GM21390 (cell line): Measurements from ENCODE around the gene TYSND1.
"Not testable (repeated sequence)": the region's sequence is repeated elsewhere in the genome, so short reads cannot be mapped to it uniquely, and the experiment has no call there.

Experiments
- ATAC-seq: cut with Tn5 transposase; IDR thresholded peaks from one replicate; pipeline ENCODE4 v1.9.1; 2021; ENCODE audit not compliant: unreplicated experiment

TYSND1 gene

DNA sequence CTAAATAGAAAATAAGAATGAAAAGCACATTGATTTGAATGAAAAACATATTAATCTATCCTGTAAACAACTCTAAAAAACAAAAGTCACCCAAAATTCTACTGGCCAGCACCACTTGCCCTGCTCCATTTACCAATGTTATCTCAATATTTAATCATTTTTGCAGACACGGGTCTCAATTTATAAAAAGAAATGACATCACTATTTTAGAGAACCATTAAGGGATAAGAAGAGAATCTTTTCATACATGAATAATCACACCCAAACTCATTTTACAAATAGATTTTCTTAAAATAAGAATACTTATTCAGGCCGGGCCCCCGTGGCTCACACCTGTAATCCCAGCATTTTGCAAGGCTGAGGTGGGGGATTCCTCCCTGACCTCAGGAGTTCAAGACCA lies 19.9 kb upstream of the TYSND1 start:
- ATAC-seq = no peak

DNA sequence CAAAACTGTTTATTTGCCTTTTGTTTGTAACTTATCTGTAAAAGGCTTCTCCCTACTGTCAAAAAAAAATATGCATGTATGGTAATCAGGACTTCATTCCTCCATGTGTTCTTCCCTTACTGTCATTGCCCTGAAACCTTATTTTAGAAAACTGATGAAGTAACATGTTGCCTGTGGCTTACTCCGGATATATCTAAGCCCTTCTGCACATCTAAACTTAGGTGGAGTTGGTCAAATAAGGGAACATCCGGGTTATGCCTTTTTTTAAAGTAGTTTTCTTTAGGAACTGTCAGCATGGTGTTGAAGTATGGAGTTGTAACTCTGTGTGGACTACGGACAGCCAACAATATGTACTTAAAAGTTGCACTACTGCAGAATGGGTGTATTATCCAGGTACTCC lies 17.7 kb upstream of the TYSND1 start:
- ATAC-seq = no peak

DNA sequence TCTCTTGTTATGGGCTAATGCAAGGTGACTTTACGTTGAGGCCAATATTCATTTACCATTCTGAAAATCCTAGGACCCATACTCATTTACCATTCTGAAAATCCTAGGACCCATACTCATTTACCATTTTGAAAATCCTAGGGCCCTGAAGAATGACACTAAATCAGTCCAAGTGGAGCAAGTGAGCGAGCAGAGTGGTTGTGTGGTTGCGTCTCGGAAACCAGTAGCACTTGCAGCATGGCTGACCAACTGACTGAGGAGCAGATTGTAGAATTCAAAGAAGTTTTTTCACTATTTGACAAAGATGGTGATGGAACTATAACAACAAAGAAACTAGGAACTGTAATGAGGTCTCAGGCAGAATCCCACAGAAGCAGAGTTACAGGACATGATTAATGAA lies 16.9 kb upstream of the TYSND1 start:
- ATAC-seq = no peak

DNA sequence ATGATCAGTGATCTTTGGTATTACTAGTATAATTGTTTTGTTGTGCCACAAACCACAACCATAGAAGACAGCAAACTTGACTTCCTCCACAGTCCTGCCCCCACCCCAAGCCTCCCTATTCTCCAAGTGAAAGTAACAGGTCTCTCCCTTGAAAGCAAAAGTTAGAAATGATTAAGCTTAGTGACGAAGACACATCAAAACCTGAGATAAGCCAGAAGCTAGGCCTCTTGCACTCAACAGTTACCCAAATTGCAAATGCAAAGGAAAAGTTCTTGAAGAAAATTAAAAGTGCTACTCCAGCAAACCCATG lies 16.3 kb upstream of the TYSND1 start:
- ATAC-seq = peak; percentile 94

DNA sequence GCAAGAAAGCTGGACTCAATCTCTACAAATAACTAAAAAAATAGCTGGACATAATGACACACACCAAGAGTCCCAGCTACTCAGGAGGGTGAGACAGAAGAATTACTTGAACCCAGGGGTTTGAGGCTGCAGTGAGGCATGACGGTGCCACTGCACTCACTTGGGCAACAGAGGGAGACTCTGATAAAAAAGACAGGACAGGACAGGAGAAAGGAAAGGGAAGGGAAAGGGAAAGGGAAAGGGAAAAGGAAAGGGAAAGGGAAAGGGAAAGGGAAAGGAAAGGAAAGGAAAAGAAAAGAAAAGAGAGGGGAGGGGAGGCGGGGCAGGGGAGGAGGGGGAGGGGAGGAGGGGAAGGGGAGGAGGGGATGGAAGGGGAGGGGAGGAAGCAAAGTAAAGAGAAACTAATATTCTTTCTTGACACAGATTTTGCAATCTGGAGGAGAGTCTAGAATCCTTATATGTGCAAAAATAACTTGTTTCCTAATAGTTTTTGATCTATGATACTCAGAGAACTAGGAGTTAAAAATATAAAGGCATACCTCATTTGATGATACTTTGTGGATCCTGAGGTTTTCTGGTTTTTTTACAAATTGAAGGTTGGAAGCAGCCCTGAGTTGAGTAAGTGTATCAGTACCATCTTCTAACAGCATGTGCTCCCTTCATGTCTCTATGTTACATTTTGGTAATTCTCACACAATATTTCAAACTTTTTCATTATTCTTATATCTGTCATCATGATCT lies 15.8 kb upstream of the TYSND1 start:
- peak; percentile 35 for ATAC-seq

DNA sequence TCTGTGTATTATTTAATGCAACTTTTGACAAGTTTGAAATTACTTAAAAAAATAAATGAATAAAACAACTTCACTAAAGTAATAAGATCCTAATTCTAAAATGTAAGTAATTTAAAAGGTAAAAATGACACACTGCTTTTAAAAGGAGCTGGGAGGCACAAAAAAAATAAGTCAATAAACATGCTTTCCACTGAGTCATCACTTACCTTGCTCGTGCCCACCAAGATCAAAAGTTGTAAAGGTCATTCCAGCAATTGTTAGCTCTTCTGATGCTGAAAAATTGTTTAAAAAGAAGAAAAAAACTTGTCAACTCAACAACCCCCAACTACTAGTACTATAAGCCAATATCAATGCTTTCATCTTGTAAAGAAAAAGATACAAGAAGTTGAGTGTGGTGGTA lies 14.3 kb upstream of the TYSND1 start:
- ATAC-seq = no peak

DNA sequence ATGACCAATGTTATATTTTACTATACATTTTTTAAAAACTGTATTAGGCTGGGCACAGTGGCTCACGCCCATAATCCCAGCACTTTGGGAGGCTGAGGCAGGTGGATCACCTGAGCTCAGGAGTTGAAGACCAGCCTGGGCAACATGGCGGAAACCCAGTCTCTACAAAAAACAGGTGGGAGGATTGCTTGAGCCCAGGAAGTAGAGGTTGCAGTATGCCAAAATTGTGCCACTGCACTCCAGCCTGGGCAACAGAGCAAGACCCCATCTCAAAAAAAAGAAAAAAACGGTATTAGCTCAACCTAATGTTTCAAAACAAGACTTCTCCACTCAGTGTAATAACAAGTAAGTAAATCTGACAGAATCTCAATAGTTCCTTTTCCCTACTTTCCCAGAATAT lies 12.9 kb upstream of the TYSND1 start:
- ATAC-seq = not testable (repeated sequence)

DNA sequence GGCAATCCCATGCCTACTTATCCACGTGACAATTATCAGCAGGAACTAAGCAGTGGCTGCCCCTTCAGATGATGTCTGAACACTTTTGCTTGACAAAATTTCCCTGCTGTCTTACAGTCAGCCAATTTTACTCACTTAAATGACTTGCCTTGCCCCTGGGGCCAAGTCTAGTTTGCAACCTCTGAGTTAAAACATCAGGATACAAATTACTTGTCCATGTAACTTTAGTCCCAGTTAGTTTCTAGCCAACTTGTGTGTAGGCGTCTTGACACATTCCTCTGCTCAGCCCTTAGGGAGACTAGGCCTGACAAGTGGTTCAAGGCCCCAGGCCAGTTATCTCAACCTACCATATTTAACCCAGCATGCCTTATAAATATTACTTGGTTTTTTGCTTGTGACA lies 11.6 kb upstream of the TYSND1 start:
- ATAC-seq = no peak

DNA sequence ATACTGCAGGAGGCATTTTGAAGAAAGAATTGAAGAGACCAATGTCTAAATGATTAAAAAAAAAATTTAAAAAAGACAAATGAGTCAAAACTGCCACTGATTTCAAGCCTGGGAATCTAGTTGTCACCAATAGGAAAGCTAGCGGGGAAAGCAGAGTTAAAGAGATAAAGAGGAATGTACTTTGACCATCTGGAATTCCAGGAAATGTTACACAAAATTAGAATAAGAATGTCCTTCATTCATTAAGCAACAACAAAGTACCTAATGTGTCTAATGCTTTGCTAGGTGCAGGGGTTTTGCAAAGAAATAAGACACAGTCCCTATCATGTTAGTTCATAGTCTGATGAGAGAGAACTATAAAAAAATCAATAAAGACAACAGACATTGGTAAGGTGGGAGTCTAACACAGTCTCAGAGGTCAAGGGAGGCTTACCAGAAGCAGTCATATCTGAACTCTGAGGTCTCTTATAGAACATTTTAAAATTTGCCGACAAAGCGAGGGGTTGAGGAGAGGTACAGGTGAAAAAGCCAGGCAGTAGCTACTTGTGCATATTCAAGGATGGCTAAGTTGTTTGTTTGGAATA lies 8.8 kb upstream of the TYSND1 start:
- ATAC-seq = no peak

DNA sequence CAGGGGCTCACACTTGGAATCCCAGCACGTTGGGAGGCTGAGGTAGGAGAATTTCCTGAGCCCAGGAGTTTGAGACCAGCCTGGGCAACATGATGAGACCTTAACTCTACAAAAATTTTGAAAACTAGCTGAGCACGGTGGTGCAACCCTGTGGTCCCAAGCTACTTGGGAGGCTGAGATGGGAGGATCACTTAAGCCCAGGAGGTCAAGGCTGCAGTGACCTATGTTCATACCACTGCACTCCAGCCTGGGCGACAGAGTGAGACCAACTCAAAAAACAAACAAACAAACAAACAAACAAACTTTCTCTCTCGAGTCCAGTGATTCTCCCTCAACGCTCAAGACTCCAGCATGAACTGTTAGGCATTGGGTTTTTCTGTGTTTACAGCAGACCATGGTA lies 2.0 kb upstream of the TYSND1 start:
- ATAC-seq = no peak

DNA sequence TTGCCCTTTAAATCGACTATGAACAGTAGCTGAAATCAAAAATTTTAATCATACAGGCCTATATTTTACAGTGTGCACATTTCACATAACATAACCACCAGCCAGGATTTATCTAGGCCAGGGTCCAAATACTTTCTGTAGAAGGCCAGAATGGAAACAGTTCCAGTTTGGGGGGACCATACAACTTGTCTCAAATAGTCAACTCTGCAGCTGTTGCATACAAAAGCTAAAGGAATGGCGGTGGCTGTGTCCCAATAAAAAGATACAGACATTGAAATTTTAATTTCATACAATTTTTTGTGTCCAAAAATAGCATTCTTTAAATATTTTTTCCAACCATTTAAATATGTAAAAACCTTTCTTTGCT lies 742 bp upstream of the TYSND1 start:
- no peak for ATAC-seq

DNA sequence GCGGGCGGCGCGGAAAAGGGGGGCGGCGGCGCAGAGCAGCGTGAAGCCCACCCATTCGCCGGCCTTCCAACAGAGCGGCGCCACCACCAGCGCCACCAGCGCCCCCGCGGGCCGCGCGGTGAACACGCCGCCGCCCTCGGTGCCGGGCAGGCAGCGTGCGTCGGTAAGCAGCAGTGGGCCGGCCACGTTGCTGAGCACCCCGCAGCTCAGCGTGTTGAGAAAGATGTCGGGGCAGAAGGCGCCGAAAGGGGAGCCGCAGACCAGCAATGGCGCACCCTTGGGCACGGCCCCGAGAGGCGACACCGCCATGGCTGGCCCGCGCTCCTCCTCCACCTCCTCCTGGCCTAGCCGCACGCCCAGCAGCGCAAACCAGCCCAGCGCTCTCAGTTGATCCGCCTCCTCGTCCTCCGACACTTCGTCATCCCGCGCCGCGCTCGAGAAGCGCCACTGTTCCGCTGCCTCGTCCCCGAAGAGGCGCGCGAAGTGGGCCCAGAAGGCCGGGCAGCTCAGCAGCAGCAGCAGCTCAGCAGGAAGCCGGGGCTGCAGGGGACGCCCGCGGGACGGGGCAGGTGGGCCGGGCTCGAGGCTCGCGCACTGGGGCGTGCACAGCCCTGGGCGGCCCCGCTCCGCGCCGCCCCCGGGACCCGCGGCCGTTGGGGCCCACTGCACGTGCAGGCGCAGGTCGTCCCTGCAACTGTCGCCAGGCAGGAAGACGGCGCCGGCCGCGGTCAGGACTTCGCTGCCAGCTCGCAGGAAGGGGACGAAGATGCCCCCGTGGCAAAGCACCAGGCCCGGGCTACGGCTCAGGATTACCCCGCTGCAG lies 623 bp downstream of the TYSND1 start:
- ATAC-seq = peak; percentile 52

DNA sequence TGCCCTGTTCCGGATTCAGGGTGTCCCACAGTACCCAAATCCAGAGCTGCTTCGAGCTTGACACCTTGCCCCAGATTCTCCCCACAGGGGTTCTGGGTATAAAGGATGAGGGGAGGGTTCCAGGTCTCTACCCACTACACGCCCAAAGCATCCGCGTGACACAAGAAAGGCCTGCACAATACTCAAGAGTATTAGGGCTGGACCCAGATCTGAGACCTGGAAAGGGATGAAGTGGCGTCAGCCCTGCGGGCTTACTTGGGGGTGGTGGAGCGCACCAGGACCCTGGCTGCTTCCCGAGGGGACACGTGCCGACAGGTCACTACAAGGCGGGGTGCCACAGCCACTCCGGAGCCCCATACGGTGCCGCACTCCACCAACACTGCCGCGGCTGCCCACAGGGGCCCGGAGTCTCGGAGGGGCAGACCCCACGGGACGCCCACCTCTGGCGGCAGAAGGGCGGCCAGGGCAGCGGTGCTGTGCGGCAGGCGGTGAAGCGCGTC lies 1.3 kb downstream of the TYSND1 start:
- peak; percentile 17 for ATAC-seq

DNA sequence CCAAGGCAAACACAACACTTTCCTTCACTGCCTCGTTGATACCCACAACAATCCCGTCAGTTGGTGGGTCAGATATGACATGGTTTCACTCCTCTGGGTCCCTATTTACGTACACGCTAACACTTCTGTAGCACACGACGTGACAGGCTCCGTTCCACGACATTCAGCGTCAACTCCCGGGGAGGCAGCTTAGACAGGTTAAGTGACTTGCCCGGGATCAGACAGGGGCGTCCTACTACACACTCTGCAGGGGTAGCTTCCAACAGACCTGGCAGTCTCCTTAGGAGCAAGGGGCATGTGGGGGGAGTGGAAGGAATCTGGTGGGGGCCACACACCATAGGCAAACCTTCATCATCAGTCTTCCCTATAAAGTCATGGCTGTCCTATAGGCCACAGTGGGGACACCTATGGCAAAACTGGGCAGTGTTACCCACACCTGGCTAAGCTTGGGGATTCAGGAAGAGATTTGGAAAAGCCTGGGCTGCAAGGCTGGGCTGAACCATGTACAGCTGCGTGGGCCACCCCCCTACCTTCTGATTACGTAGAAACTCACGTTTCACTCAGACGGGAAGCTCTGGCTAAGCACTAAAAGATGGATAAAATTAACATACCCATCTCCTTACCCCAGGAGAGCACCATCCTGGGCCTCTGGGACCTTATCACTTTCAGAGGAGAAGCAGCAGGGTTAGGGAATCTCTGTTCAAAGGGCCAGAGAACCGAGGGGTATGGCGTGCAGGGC lies 2.0 kb downstream of the TYSND1 start:
- ATAC-seq = no peak

DNA sequence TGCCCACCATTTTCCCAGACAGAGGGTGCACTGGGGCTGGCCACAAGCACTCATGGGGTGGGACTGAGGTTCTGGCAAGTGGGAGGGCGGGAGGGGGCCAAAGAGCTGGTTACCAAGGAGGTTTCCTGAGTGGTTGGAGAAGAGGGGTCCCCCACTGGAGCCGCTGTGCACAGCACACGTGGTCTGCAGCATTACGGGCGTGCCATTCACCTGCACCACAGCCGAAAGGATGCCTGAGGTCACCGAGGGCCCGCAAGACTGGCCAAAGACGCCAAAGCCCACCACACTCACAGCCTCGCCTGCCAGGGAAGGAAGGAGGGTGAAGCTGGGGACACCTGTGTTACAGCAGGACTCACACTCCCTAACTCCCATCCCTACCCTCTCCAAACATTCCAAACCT lies 3.9 kb downstream of the TYSND1 start:
- no peak for ATAC-seq

DNA sequence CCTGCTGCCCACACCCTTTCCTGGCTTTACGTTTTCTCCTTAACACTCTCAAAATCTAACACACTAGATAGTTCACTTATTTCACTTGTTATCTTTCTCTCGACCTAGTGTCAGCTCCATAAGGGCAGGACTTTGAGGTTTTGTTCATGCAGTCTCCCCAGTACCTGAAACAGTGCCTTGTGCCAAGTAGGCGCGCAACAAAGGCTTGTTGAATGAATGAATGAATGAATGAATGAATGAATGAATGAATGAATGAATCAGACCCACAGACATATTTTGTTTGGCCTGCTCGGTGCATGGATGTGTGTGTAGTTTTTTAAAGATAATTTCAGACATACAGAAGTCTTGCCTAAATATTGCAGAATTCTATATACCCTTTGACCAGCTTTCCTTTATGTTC lies 6.2 kb downstream of the TYSND1 start:
- no peak for ATAC-seq

DNA sequence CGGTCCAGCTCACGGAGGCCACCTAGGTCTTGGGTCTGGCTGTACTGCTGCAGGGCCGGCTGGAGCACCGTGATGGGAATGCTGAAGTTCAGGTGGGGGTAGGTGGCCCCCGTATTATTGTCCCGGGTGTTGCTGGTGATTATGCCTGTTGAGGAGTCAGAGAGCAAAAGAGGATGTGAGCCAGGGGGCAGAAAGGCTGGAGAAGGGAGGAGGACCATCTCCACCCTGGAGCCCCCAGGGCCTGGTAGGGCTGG lies 6.6 kb downstream of the TYSND1 start:
- ATAC-seq = no peak

DNA sequence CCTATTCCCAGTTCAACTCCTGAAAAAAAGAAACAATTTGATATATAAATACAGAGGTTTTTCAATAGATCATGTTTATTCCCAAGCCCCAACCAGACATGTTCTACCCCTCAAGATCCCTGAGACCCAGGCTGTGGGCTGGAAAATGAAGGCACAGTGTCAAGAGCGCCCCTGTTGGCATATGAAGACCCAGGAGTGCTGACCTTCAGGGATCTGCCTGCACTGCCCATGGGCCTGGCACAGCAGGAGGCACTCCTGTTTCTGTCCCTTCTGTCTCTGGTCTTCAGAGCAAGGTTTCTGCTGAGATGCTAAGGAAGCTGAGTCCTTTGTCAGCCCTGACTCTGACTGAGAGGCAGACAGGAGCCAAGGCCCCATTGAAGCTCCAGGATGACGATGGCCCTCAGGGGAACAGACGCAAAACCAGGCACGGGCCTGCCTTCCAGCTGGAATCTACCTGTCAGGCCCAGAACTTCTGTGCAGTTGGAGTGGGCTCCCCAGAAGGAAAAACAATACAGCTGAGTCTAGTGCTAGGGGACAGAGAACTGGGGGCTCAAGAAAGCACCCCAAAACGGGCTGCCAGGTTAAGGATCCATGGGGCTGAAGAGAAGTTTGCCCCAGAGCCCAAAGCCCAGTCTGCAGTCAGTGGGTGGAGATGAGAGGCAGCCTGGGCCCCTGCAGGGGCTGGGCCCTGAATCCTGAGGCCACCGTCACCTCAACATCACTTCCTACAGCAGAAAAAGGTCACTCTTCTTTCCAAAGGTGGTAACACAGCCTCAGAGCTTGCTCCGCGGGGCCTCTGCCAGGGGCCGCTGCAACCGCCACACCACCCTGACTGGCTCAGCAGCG lies 7.1 kb downstream of the TYSND1 start:
- ATAC-seq = no peak

DNA sequence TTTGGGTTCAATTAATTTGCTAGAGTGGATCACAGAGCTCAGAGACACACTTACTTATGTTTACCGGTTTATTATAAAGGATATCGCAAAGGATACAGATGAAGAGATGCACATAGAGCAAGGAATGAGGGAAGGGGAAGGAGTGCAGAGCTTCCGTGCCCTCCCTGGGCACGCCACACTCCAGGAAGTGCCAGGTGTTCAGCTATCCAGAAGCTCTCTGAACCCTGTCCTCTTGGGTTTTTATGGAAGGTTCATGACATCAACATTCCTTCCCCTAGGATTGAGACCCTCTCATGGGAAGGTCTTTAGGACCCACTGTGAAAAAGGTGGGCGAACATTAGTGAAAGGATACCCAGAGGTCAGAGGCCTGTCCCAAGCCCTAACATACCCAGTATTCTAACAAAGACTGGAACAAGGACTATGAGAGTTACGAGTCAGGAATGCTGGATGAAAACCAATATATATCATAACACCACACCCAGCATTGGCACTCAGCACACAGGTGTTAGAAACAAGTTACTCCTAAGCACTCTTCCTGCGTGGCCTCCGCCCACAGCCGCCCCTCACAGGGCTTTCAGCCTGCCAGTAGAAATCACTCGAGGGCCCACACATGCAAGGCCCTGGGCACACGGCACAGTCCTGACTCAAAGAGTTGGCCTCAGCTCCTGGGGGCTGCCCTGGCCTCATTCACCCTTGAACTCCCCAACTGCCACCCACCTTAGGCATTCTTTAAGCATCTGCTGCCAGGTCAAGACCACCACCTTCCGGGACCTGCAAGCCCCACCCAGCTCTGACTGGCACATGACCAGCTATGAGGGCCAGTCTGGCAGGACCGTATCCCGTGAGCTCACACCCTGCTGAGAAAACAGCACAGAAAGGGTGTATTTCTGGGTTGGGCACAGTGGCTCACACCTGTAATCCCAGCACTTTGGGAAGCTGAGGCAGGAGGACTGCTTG lies 8.3 kb downstream of the TYSND1 start:
- no peak for ATAC-seq

DNA sequence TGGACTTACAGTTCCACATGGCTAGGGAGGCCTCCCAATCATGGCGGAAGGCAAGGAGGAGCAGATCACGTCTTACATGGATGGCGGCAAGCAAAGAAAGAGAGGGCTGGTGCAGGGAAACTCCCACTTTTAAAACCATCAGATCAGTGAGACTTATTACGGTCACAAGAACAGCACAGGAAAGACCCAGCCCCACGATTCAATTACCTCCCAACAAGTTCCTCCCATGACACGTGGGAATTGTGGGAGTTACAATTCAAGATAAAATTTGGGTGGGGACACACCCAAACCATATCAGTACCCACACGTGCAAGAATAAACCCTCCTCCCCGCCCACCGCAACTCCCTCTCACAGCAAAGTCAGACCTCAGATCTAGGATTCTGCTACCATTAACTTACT lies 9.4 kb downstream of the TYSND1 start:
- ATAC-seq = no peak
